Osteocyte (in vitro differentiated cells): ENCODE measurements around the gene TAF1C. TPM values are rescaled to one million over a fixed set of nuclear protein-coding genes. Genes with fewer than 3 reads are reported as not detected.

Source experiments
- DNase-seq: peaks from one replicate; pipeline ENCODE4 v3.0.0; 2021; ENCODE audit warnings: mixed read lengths; ENCODE audit not compliant: unreplicated experiment; ENCODE audit errors: extremely low spot score
- H3K27ac Mint-ChIP-seq: one replicate; pipeline ENCODE4 v1.8.0; 2021; ENCODE audit warnings: mild to moderate bottlenecking, mixed read lengths; ENCODE audit not compliant: unreplicated experiment
- H3K27me3 Mint-ChIP-seq: one replicate; pipeline ENCODE4 v1.8.0; 2021; ENCODE audit warnings: mixed read lengths; ENCODE audit not compliant: unreplicated experiment
- H3K36me3 Mint-ChIP-seq: one replicate; pipeline ENCODE4 v1.8.0; 2021; ENCODE audit warnings: mixed read lengths; ENCODE audit not compliant: unreplicated experiment
- H3K4me1 Mint-ChIP-seq: one replicate; pipeline ENCODE4 v1.8.0; 2021; ENCODE audit warnings: mixed read lengths; ENCODE audit not compliant: unreplicated experiment
- H3K4me3 Mint-ChIP-seq: one replicate; pipeline ENCODE4 v1.8.0; 2021; ENCODE audit warnings: mild to moderate bottlenecking, moderate library complexity, mixed read lengths; ENCODE audit not compliant: unreplicated experiment
- H3K9me3 Mint-ChIP-seq: one replicate; pipeline ENCODE4 v1.8.0; 2021; ENCODE audit warnings: mixed read lengths; ENCODE audit not compliant: unreplicated experiment
- CTCF ChIP-seq: fragments of 200-600 bp; sonication (generic); IDR thresholded peaks from 2 replicates; pipeline ENCODE4 v1.5.0; 2021; ENCODE audit warnings: antibody characterized with exemption, mild to moderate bottlenecking, moderate library complexity
- total RNA-seq: library from RNA; stranded (reverse); gene quantifications from 2 replicates; pipeline ENCODE4 v1.2.1, GENCODE V29; 2021

Gene TAF1C
- total RNA-seq, 1 donor from 2014 or later = 47.9 TPM

GRCh38 chr16:84232060-84232459 is 45.2 kb upstream of the TAF1C start:
- no peak for TF ChIP-seq CTCF
- Mint-ChIP-seq H3K4me3 (no peak overlapping the region), H3K36me3 (no peaks in the 10 kb centered on the region), H3K27ac (no peak overlapping the region), H3K9me3 (no peaks in the 10 kb centered on the region), H3K27me3 (peaks cover 60% of the 10 kb centered on the region), H3K4me1 (peaks cover 21% of the 10 kb centered on the region)
- DNase-seq = no peak

GRCh38 chr16:84229471-84229870 is 42.6 kb upstream of the TAF1C start:
- Mint-ChIP-seq H3K4me1 (peaks cover 21% of the 10 kb centered on the region), H3K9me3 (no peaks in the 10 kb centered on the region), H3K27me3 (peaks cover 52% of the 10 kb centered on the region), H3K4me3 (no peak overlapping the region), H3K36me3 (no peaks in the 10 kb centered on the region), H3K27ac (no peak overlapping the region)
- no peak for DNase-seq
- TF ChIP-seq CTCF = no peak

- Mint-ChIP-seq H3K27me3 (peaks cover 44% of the 10 kb centered on the region), H3K36me3 (no peaks in the 10 kb centered on the region), H3K4me3 (no peak overlapping the region), H3K27ac (peak overlapping the region; percentile 34), H3K9me3 (no peaks in the 10 kb centered on the region), H3K4me1 (peaks cover 21% of the 10 kb centered on the region)
- DNase-seq = peak; percentile 89
- no peak for TF ChIP-seq CTCF
Observed at GRCh38 chr16:84228256-84228838, 41.5 kb upstream of the TAF1C start.

GRCh38 chr16:84227548-84227947 is 40.7 kb upstream of the TAF1C start:
- H3K9me3 Mint-ChIP-seq = no peaks in the 10 kb centered on the region
- no peaks in the 10 kb centered on the region for H3K36me3 Mint-ChIP-seq
- no peak overlapping the region for H3K27ac Mint-ChIP-seq
- H3K27me3 Mint-ChIP-seq = peaks cover 44% of the 10 kb centered on the region
- no peak for TF ChIP-seq CTCF
- no peak overlapping the region for H3K4me3 Mint-ChIP-seq
- no peak for DNase-seq
- peaks cover 21% of the 10 kb centered on the region for H3K4me1 Mint-ChIP-seq

GRCh38 chr16:84226026-84226425 is 39.2 kb upstream of the TAF1C start:
- peaks cover 44% of the 10 kb centered on the region for H3K27me3 Mint-ChIP-seq
- H3K4me1 Mint-ChIP-seq = peaks cover 21% of the 10 kb centered on the region
- no peak for TF ChIP-seq CTCF
- H3K27ac Mint-ChIP-seq = no peak overlapping the region
- H3K4me3 Mint-ChIP-seq = no peak overlapping the region
- H3K9me3 Mint-ChIP-seq = no peaks in the 10 kb centered on the region
- no peaks in the 10 kb centered on the region for H3K36me3 Mint-ChIP-seq
- no peak for DNase-seq
